ENCODE results near the gene NRXN2.
"Not testable (repeated sequence)": the region's sequence is repeated elsewhere in the genome, so short reads cannot be mapped to it uniquely, and the experiment has no call there.

Gene NRXN2

GRCh38 chr11:64562723-64563351 lies 160.2 kb downstream of the NRXN2 start:
- no peak for DNase-seq (ENCODE audit: low read depth)
- H3K4me3 ChIP-seq (replicated peaks; ENCODE audit: low read depth, low read length) = no peak overlapping the region
- TF ChIP-seq CTCF (IDR thresholded peaks at IDR 0.05; ENCODE audit: low read length, missing control alignments) = no peak

- DNase-seq (ENCODE audit: low read depth) = no peak
Measured at GRCh38 chr11:64561984-64562722, 160.8 kb downstream of the NRXN2 start.

GRCh38 chr11:64561429-64561828 lies 161.6 kb downstream of the NRXN2 start:
- H3K4me3 ChIP-seq (replicated peaks; ENCODE audit: low read depth, low read length); DNase-seq (ENCODE audit: low read depth): not testable (repeated sequence)

More at GRCh38 chr11:64561984-64562722, 160.8 kb downstream of the NRXN2 start:
- TF ChIP-seq CTCF (IDR thresholded peaks at IDR 0.05; ENCODE audit: low read length, missing control alignments) = no peak
- no peak overlapping the region for H3K4me3 ChIP-seq (replicated peaks; ENCODE audit: low read depth, low read length)

GRCh38 chr11:64560941-64561340 lies 162.1 kb downstream of the NRXN2 start:
- DNase-seq (ENCODE audit: low read depth) = no peak
- no peak for TF ChIP-seq CTCF (IDR thresholded peaks at IDR 0.05; ENCODE audit: low read length, missing control alignments)
- no peak overlapping the region for H3K4me3 ChIP-seq (replicated peaks; ENCODE audit: low read depth, low read length)

GRCh38 chr11:64560139-64560771 lies 162.7 kb downstream of the NRXN2 start:
- no peak for DNase-seq (ENCODE audit: low read depth)
- H3K4me3 ChIP-seq (replicated peaks; ENCODE audit: low read depth, low read length) = no peak overlapping the region
- TF ChIP-seq CTCF (IDR thresholded peaks at IDR 0.05; ENCODE audit: low read length, missing control alignments) = no peak

- no peak overlapping the region for H3K4me3 ChIP-seq (replicated peaks; ENCODE audit: low read depth, low read length)
Measured at GRCh38 chr11:64559351-64560138, 163.5 kb downstream of the NRXN2 start.

More at GRCh38 chr11:64559351-64560138, 163.5 kb downstream of the NRXN2 start:
- TF ChIP-seq CTCF (IDR thresholded peaks at IDR 0.05; ENCODE audit: low read length, missing control alignments) = no peak
- DNase-seq (ENCODE audit: low read depth) = no peak

Data from fibroblast of pulmonary artery (primary cell).